HFFc6 (cell line): ENCODE measurements around the gene GOLGA2. TPM values are rescaled to one million over a fixed set of nuclear protein-coding genes. Genes with fewer than 3 reads are reported as not detected.
A peak's percentile ranks its signal among the peaks of the same experiment; 100 is the strongest.

ENCODE experiments used
- DNase-seq: peaks from one replicate; pipeline ENCODE4 v3.0.0-alpha.2; 2018
- H3K27ac Mint-ChIP-seq: 2 replicates; pipeline ENCODE4 v1.8.0; 2020; ENCODE audit warnings: mild to moderate bottlenecking, mixed read lengths
- H3K27me3 Mint-ChIP-seq: 2 replicates; pipeline ENCODE4 v1.8.0; 2021; ENCODE audit warnings: mild to moderate bottlenecking, moderate library complexity, mixed read lengths; ENCODE audit not compliant: insufficient read depth
- H3K36me3 Mint-ChIP-seq: 2 replicates; pipeline ENCODE4 v1.8.0; 2021; ENCODE audit warnings: low read depth, mixed read lengths
- H3K4me1 Mint-ChIP-seq: 2 replicates; pipeline ENCODE4 v1.8.0; 2020; ENCODE audit warnings: low read depth, mixed read lengths
- H3K4me3 Mint-ChIP-seq: 2 replicates; pipeline ENCODE4 v1.8.0; 2020; ENCODE audit warnings: mild to moderate bottlenecking, moderate library complexity, mixed read lengths
- H3K9me3 Mint-ChIP-seq: 2 replicates; pipeline ENCODE4 v1.8.0; 2020; ENCODE audit warnings: mild to moderate bottlenecking, mixed read lengths
- CTCF ChIP-seq: fragments of 200-600 bp; sonication (generic); IDR thresholded peaks from 2 replicates; pipeline ENCODE4 v1.5.0; 2021; ENCODE audit warnings: antibody characterized with exemption, mild to moderate bottlenecking
- total RNA-seq, 6 experiments: library from RNA; stranded (reverse); fragmentation: NEBNext Ultra II Directional; extraction: Animal tissue kit (Norgen Biotek cat#: 25700); gene quantifications; 2 replicates in 1 of 6; 3 replicates in 5 of 6; pipeline ENCODE4 v1.2.3, GENCODE V29; 2021

GOLGA2 gene
- total RNA-seq, 6 experiments from 2014 or later: 142 to 167 (median 156) TPM

- H3K4me3 Mint-ChIP-seq: no peak overlapping the region
Measured at GRCh38 chr9:128218518-128219389, 57.1 kb downstream of the GOLGA2 start.

GRCh38 chr9:128218172-128218517 lies 57.7 kb downstream of the GOLGA2 start:
- H3K4me3 Mint-ChIP-seq: no peak overlapping the region
- H3K9me3 Mint-ChIP-seq: no peaks in the 10 kb centered on the region
- H3K36me3 Mint-ChIP-seq: peaks cover 10% of the 10 kb centered on the region; the same call in 1 of the 2 replicates
- H3K4me1 Mint-ChIP-seq: peaks cover 26% of the 10 kb centered on the region
- no peak for TF ChIP-seq CTCF
- no peak overlapping the region for H3K27ac Mint-ChIP-seq
- peaks cover 2% of the 10 kb centered on the region; the same call in 1 of the 2 replicates for H3K27me3 Mint-ChIP-seq
- no peak for DNase-seq

More at GRCh38 chr9:128218518-128219389, 57.1 kb downstream of the GOLGA2 start:
- no peaks in the 10 kb centered on the region for H3K9me3 Mint-ChIP-seq
- peaks cover 2% of the 10 kb centered on the region; the same call in 1 of the 2 replicates for H3K27me3 Mint-ChIP-seq
- TF ChIP-seq CTCF: no peak
- H3K27ac Mint-ChIP-seq: no peak overlapping the region
- peaks cover 10% of the 10 kb centered on the region; the same call in 1 of the 2 replicates for H3K36me3 Mint-ChIP-seq
- peaks cover 26% of the 10 kb centered on the region for H3K4me1 Mint-ChIP-seq
- DNase-seq: no peak

GRCh38 chr9:128216781-128217553 lies 58.8 kb downstream of the GOLGA2 start:
- Mint-ChIP-seq H3K9me3 (no peaks in the 10 kb centered on the region), H3K4me3 (peak overlapping the region; percentile 14; the same call in 1 of the 2 replicates), H3K36me3 (peaks cover 10% of the 10 kb centered on the region; the same call in 1 of the 2 replicates), H3K4me1 (peaks cover 31% of the 10 kb centered on the region), H3K27ac (peak overlapping the region; percentile 94), H3K27me3 (peaks cover 2% of the 10 kb centered on the region; the same call in 1 of the 2 replicates)
- no peak for TF ChIP-seq CTCF
- DNase-seq: no peak

- H3K9me3 Mint-ChIP-seq: no peaks in the 10 kb centered on the region
- peak overlapping the region; percentile 22; the same call in 1 of the 2 replicates for H3K4me3 Mint-ChIP-seq
- peaks cover 43% of the 10 kb centered on the region for H3K4me1 Mint-ChIP-seq
- H3K27me3 Mint-ChIP-seq: peaks cover 2% of the 10 kb centered on the region; the same call in 1 of the 2 replicates
- DNase-seq: peak; percentile 64
- peaks cover 10% of the 10 kb centered on the region; the same call in 1 of the 2 replicates for H3K36me3 Mint-ChIP-seq
- TF ChIP-seq CTCF: no peak
- peak overlapping the region; percentile 94 for H3K27ac Mint-ChIP-seq
Measured at GRCh38 chr9:128215491-128216409, 60.1 kb downstream of the GOLGA2 start.
